HPDE6-E6E7 (cell line): Measurements from ENCODE around the gene KCTD16.

Experiments used
- DNase-seq: peaks from one replicate; pipeline ENCODE4 v3.0.0; 2011; ENCODE audit warnings: missing footprints; ENCODE audit errors: extremely low spot score

The KCTD16 gene

GRCh38 chr5:144460600-144460999 is 289.9 kb downstream of the KCTD16 start:
- DNase-seq, result no peak

- DNase-seq, result no peak
These were observed 291.9 kb downstream of the KCTD16 start for GRCh38 chr5:144462577-144462976.

GRCh38 chr5:144463481-144464223 is 293.0 kb downstream of the KCTD16 start:
- DNase-seq, result no peak

DNA sequence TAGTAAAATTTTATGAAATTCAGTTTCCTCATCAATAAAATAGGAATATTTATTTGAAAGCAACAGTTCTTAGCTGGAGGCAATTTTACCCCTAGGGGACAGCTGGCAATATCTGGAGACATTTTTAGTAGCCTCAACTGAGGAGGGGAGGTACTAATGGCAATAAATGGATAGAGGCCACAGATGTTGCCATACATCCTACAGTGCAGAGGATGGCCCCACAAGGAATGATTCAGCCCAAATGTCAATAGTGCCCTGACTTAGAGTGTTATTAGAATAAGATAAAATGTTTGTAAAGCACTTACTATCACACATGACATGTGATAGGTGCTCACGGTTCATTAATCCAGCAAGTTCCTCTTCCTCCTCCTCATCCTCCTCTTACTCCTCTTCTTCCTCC is 293.6 kb downstream of the KCTD16 start:
- no peak for DNase-seq

- DNase-seq, result no peak
These were observed 294.8 kb downstream of the KCTD16 start for GRCh38 chr5:144465441-144465840.

GRCh38 chr5:144467792-144468191 is 297.1 kb downstream of the KCTD16 start:
- peak; percentile 36 for DNase-seq

GRCh38 chr5:144468571-144468970 is 297.9 kb downstream of the KCTD16 start:
- no peak for DNase-seq

- DNase-seq, result no peak
These were observed 298.4 kb downstream of the KCTD16 start for GRCh38 chr5:144469106-144469505.

GRCh38 chr5:144472221-144472620 is 301.5 kb downstream of the KCTD16 start:
- no peak for DNase-seq

- no peak for DNase-seq
These were observed 303.0 kb downstream of the KCTD16 start for GRCh38 chr5:144473650-144474049.

- DNase-seq, result no peak
These were observed 307.9 kb downstream of the KCTD16 start for GRCh38 chr5:144478565-144478964.

GRCh38 chr5:144481861-144482260 is 311.2 kb downstream of the KCTD16 start:
- no peak for DNase-seq

- DNase-seq, result no peak
These were observed 313.6 kb downstream of the KCTD16 start for GRCh38 chr5:144484124-144484897.

- no peak for DNase-seq
These were observed 314.9 kb downstream of the KCTD16 start for GRCh38 chr5:144485540-144485939.

- DNase-seq, result no peak
These were observed 316.5 kb downstream of the KCTD16 start for GRCh38 chr5:144487207-144487606.

DNA sequence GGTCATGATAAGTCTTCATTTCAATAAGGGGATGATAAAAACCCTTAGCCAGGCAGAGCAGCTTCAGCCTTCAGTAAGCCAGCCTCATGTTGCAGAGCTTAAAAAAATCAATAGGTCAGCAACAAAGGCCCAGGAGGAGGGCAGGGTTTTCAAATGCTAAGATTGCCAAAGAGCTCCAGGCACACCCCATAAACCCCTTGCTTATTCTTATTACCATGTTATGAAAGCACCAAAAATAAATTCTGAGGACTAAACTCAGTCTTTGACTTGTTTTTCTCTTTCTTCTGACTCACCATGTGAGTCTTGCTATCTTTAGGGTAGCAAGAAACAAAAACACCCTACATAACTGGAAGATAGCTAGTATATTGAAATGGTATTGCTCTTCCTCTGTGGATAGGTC is 317.1 kb downstream of the KCTD16 start:
- no peak for DNase-seq

GRCh38 chr5:144503123-144503522 is 332.4 kb downstream of the KCTD16 start:
- DNase-seq, result no peak

DNA sequence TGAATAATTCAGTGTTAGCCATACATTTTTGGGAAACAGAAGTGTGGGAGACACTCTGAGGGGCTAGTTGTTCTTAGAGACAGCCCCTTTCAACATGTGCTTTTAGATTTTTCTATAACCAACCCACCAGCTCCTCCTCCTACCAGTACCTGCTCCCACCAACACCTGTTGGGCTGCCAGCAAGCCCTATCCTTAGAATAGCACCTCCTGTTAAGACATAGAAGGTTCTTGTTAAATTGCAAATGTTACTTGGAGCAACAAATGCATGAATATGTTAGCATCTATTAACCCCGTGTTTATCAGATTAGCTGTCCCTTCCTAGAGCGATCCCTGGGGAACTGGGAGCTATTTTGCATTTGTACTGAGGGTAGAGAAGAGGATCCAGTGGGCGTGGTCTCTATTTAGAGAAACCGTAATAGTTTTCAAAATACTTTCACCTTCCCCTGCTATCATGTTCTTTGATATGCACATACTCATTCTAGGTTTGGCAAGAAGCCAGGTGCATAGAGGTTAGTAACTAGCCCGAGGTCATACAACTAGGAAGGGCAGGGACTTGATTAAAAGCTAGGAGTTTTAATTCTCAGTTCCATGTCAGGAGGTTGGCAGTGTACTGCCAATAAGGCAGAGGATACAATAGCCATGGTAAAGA is 334.4 kb downstream of the KCTD16 start:
- no peak for DNase-seq

GRCh38 chr5:144510845-144511579 is 340.3 kb downstream of the KCTD16 start:
- no peak for DNase-seq

DNA sequence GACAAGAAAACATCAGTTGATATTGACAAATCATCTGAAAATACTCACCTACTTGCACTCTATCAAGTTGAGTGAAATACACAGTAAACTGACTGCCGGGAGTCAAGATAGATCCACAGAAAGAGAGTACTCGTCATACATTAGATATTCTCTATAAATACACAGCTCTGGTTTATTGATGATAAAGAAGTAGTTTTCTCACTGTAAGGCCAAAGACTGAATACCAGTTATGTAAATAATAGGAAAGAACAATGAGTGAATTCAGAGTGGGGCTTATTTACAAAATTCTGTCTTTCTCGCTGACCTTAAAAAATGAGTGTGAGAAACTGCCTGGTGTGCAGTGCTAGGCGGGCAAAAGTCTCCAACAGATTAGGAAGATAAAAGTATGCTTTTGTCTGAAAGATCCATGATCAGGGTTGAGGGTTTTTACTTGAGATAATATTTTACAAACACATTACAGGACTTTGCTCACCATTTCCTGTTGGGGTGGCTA is 341.0 kb downstream of the KCTD16 start:
- DNase-seq, result no peak

DNA sequence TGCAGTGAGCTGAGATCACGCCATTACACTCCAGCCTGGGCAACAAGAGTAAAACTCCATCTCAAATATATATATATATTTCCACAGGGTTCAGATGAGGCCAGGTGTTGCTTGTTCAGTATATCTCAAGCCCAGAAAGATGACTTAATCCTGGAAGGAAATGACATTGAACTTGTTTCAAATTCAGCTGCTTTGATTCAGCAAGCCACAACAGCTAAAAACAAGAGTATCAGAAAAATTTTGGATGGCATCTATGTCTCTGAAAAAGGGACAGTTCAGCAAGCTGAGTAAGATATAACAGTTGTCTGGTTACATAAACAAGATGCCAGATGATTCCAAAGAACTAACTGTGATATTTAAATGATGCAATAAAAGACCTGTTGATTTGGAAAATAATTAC is 352.0 kb downstream of the KCTD16 start:
- no peak for DNase-seq

DNA sequence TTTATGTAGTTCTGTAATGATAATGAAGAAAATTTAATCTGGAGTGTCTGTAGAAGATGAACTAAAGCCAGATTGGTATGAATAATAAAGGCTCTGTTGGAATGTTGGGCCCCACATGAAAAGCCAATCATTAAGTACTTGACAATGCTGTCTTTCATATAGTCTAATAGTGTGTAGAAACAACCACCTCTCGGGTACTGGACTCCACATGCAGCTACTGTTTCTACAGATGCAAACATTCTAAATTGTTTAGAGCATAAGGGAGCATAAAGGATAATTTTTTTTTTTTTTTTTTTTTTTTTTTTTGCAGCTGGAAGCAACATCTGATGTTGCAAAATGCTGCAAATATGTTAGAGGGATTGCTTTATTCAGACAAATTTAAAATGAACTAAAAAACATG is 354.3 kb downstream of the KCTD16 start:
- no peak for DNase-seq
